GM18519 (cell line): ENCODE measurements around the gene TBC1D4.
"Not testable (repeated sequence)": the region's sequence is repeated elsewhere in the genome, so short reads cannot be mapped to it uniquely, and the experiment has no call there.

Source experiments
- ATAC-seq: cut with Tn5 transposase; IDR thresholded peaks from one replicate; pipeline ENCODE4 v1.9.1; 2021; ENCODE audit warnings: mild to moderate bottlenecking, moderate library complexity; ENCODE audit not compliant: unreplicated experiment, low FRiP score

Gene TBC1D4

DNA sequence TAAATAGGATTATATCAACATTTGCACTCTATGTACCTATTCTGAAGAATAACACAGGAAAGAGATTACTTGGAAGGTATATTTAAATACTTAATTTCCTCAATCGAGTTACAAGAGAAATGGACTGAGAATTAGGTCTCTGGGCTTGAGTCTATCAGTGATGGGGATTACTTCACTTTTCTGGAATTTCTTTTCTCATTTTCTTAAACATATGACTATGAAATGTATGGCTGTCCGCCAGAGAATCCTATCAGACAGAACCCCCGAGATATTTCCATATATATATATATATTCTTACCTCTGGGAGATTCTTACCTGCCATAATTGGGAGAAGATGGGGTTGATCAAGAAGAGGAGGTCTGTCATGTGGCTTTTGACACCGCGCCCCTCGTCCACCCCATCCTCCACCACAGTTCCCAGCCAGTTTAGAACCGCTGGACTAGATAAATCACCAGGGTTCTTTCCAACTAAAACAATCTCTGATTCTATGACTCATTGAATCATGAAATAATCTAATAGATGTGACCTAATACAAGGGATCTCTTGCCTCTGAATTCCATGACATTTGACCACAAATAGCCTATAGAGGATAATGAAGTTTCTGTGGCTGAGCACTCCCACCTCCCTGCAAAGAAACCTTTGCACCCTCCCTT is 231.3 kb downstream of the TBC1D4 start:
- no peak for ATAC-seq

DNA sequence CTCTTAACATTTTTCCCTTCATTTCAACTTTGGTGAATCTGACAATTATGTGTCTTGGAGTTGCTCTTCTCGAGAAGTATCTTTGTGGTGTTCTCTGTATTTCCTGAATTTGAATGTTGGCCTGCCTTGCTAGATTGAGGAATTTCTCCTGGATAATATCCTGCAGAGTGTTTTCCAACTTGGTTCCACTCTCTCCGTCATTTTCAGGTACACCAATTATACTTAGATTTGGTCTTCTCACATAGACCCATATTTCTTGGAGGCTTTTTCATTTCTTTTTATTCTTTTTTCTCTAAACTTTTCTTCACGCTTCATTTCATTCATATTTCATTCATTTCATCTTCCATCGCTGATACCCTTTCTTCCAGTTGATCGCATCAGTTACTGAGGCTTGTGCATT is 236.4 kb downstream of the TBC1D4 start:
- not testable (repeated sequence) for ATAC-seq

DNA sequence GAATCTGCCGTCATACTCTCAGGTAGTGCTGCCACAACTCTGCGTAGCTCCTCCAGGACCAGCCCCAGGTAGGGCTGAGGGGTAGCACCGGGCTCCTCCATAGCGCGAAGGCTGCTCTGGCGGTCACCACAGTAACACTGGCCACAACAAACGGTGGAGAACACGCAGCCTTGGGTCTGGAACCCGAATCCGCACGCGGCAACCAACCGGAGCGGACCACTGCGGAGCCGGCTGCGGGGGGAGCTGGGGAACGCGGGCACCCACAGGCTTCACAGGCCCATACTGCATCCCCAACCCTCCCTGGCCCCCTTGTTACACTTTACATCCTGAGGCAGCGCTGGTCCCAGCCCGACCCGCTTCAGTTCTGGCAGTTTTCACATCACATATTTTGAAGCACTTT is 241.7 kb downstream of the TBC1D4 start:
- not testable (repeated sequence) for ATAC-seq

DNA sequence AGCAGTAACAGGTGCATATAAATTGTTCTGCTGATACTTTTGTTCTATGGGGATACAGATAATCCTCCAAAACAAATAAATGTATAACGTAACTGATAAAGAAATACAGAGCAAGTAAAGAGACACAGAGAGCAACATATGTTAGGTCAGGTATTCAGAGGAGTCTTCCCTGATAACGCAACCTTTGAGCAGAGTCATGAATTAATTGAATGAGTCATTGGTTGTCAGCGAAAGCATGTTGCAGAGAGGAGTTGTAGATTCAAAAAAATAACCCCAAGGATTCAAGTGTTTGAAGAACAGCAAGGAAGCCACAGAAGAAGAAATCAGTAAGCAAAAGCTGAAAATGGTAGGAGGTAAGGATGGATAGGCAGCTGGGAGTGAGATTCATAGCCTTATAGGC is 245.2 kb downstream of the TBC1D4 start:
- ATAC-seq: no peak
